A549 treated with AZD9567 at 1 μM for 4 hours (cell line): ENCODE measurements around the gene OR4M1. TPM values are rescaled to one million over a fixed set of nuclear protein-coding genes. Genes with fewer than 3 reads are reported as not detected.

Experiments used
- total RNA-seq: library from RNA; stranded (reverse); fragments of 200-300 nt; extraction: Qiagen RNA extraction; gene quantifications from 5 replicates; pipeline ENCODE4 v1.2.3, GENCODE V29; 2022; ENCODE audit not compliant: insufficient read depth

The OR4M1 gene
- total RNA-seq, result not detected in 5 replicates

GRCh38 chr14:19773204-19773603 is at the start of gene OR4M1:
TSS of gene OR4M1 (plus strand) at chr14:19773504. CDS start at chr14:19780323, 6,819 bp downstream.

GRCh38 chr14:19743256-19743655 is 30.0 kb upstream of the OR4M1 start, which contains the start of gene OR4Q3:
TSS of gene OR4Q3 (plus strand) at chr14:19743571.

GRCh38 chr14:19803470-19803869 is 30.2 kb downstream of the OR4M1 start, which contains the start of gene OR4N2:
TSS of gene OR4N2 (plus strand) at chr14:19803770. CDS start at chr14:19827449, 23,679 bp downstream.

Other genes with a start within 250 kb of the OR4M1 start
- gene OR11H2, start 59.6 kb upstream of the OR4M1 start, total RNA-seq, result not detected in 5 replicates
- gene OR4Q3, start 29.9 kb upstream of the OR4M1 start, total RNA-seq, result not detected in 5 replicates
- gene OR4N2, start 30.3 kb downstream of the OR4M1 start, total RNA-seq, result not detected in 5 replicates
- gene OR4K2, start 101.6 kb downstream of the OR4M1 start, total RNA-seq, result not detected in 5 replicates
- not detected in 5 replicates for gene OR4K5, start 147.1 kb downstream of the OR4M1 start, total RNA-seq
- not detected in 5 replicates for gene OR4K1, start 157.4 kb downstream of the OR4M1 start, total RNA-seq
- not detected in 5 replicates for gene OR4K15, start 202.1 kb downstream of the OR4M1 start, total RNA-seq
- not detected in 5 replicates for gene OR4Q2, start 228.7 kb downstream of the OR4M1 start, total RNA-seq
- not detected in 5 replicates for gene OR4K14, start 245.8 kb downstream of the OR4M1 start, total RNA-seq